AG09319 (cell line): ENCODE data around the gene JAG2.

Experiments used
- DNase-seq: peaks from one replicate; pipeline ENCODE4 v3.0.0-alpha.2; 2010; ENCODE audit warnings: low read depth; ENCODE audit errors: extremely low read depth
- TF ChIP-seq, protein P1 (sequence below): IDR thresholded peaks from 2 replicates; pipeline ENCODE4 v1.5.1; 2011; ENCODE audit warnings: low read depth, mild to moderate bottlenecking, inconsistent platforms, low read length, moderate library complexity

Gene JAG2

DNA sequence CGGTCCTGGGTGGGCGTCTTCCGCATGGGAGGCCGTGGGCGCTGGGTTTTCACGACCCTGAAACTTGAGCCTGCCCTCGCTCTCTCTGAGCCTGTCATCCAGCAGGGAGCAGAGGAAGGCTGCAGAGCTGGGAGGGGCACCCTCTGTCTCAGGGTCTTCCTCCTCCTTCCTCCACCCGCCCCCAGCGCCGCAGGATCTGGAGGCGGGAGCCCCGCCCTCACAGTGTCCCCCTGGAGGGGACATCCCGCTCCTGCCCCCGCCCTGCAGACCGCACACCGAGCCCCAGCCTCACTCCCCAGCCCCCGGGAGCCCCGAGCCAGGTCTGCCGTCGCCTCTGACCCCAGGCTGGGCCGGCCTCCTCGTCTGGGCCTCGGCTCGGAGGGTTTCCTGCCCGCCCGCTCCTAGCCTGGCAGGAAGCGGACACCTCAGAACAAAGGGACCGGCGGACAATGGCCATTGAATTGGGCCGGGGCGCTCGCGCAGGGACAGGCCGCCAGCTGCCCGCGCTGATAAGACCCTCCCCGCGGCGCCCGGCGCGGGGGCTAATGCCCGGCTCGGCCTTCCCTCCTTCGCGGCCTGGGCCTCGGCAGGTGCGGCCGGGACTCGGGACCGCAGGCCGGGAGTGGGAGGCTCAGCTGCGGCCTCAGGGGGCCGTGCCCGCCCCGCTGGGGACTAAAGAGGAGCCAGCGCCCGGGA is 27.8 kb upstream of the JAG2 start:
- DNase-seq, result no peak
- TF ChIP-seq, protein P1, sequence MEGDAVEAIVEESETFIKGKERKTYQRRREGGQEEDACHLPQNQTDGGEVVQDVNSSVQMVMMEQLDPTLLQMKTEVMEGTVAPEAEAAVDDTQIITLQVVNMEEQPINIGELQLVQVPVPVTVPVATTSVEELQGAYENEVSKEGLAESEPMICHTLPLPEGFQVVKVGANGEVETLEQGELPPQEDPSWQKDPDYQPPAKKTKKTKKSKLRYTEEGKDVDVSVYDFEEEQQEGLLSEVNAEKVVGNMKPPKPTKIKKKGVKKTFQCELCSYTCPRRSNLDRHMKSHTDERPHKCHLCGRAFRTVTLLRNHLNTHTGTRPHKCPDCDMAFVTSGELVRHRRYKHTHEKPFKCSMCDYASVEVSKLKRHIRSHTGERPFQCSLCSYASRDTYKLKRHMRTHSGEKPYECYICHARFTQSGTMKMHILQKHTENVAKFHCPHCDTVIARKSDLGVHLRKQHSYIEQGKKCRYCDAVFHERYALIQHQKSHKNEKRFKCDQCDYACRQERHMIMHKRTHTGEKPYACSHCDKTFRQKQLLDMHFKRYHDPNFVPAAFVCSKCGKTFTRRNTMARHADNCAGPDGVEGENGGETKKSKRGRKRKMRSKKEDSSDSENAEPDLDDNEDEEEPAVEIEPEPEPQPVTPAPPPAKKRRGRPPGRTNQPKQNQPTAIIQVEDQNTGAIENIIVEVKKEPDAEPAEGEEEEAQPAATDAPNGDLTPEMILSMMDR, result no peak

DNA sequence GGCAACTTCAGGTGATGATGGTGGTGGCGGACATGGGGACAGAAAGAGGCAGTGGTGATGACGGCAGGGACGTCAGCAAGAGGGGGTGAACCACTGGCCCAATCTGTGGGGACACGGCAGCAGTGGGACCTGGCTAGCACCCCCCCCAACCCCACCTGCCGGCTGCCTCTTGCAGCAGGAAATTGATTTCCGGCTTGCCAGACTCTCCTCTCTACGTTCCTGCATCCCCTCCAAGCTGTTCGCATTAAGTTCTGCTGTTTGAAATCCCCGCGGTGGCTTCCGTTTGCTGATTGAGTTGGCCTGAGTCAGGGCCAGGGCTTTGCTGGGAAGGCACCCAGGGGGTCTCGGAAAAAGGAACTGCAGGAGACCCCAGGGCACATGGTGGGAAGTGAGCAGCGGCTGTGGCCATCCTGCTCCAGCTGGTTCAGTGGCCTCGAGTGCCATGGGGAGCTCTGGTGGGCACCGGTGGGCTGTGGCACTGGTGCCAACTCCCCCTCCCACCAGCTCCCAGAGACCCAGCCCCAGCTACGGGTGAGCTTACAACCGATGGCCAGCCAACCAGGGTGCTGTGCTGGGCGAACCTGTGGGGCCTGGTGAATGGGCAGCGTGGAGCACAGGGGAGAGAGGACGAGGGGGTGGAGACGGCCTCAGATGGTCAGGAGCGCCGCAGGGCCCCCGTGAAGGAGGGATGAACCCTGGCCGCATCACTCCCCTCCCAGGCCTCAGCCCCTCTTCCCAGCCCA is 27.1 kb upstream of the JAG2 start:
- DNase-seq, result no peak

DNA sequence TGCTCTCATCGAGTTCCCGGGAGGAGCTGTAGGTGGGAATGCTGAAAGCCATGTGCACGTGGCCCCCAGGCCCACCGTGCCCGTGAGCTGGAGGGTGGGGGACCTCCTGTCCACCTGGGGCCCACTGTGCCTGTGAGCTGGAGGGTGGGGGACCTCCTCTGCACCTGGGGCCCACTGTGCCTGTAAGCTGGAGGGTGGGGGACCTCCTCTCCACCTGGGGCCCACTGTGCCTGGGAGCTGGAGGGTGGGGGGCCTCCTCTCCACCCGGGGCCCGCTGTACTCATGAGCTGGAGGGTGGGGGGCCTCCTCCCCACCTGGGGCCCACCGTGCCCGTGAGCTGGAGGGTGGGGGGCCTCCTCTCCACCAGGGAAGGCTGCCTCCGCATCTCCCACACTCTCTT is 26.5 kb upstream of the JAG2 start:
- TF ChIP-seq, protein P1, result no peak

More for the DNA sequence above, 27.1 kb upstream of the JAG2 start:
- TF ChIP-seq, protein P1, result no peak

DNA sequence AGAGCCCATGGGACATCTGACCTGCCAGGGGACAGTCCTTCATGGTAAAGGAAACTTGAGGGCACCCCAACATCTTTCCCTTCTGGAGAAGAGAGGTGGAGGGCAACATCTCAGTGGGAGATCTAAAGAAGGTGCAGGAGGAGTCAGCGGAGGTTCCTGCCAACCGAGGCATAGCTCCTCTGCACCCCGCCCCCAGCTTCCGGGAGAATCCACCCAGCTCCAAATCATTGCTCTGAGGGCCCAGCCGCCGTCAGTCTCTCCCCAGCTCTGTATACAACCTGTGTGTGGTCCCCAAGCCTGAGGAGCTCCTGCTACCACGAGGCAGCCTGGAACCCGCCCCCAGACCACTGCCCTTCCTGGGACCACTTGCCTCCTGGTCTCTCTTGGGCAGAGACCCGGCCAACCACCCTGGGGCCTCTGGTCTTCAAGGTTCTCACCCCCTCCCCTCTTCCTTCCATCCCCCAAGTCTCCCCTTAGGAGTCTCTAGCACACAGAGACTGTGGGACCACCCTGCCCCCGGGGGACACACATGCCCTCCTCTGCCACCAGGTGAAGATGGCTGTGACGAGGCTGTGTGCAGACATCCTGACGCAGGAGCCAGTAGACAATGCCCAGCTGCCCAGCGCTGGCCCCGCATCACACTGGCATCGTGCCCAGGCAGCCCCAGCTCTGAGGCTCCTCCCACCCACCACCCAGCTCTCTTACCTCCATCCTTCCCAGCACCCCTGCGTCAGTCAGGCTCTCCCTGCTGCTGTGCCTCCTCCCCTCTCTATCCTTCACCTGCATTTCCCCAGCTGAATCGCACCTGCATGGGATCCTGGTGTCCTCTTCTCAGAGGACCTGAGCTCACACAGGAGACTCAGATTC is 25.6 kb upstream of the JAG2 start:
- no peak for DNase-seq
- TF ChIP-seq, protein P1, result no peak

More for the DNA sequence above, 26.5 kb upstream of the JAG2 start:
- DNase-seq, result no peak

DNA sequence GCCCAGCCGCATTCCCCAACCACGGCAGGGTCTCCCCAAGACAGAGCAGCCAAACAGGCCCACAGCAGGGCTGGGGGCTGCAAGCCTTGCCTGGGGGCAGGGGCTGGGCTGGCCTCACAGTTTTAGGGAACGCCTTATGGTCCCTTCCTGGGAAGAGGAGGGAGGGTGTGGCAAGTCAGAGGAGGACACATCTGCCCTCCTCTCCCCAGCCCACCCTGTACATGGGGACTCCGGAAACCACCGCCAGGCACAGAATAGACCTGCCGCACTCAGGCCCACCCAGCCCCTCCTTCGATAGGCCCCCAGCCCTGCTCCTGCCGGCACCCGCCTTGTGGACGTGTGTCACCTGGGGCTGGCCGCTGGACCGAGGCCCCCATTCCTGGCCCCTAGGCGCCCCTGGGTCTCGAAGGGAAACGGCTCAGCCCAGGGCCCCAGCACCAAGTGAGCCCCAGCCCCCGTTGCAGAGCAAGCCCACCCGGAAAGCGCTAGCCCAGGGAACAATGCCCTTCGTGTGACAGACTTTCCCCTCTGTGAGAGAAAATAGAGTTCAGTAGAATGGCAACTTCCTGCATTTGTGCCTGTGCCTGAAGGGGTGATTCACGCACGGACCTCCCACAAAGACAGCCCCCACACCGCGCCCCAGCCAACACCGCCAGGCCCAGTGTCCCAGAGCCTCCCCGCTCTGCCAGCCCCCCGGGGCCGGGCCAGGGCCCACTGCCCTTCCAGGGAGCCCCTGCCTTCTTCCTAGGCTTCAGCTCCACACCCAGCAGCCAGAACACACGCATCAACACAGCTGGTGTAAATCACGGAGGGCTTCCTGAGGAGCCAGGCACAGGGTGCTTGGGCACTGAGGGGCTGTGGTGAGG is 24.5 kb upstream of the JAG2 start:
- TF ChIP-seq, protein P1, result no peak
- DNase-seq, result no peak

DNA sequence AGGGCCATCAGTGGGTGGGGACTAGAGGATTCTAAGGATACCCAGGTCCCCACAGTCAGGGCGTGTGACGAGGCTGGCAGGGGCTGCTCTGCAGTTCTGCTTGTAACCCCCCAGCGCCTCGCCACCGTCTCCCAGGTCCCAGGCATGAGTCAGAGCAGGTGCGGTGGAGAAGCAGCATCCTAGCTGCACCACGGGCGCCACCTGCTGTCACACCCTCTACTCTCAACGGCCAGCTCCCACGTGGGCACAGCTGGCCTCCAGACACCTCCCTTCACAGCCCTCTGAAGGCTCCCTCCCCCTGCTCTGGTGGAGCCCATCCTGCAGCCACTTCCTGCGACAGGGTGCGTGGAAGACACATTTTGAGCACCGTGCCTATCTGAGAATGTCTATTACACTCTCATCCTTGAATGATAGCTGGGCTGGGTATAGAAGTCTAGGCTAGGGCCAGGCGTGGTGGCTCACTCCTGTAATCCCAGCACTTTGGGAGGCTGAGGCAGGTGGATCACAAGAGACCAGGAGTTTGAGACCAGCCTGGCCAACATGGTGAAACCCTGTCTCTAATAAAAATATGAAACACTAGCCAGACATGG is 19.5 kb upstream of the JAG2 start:
- TF ChIP-seq, protein P1, result no peak
- no peak for DNase-seq
